Peyer's patch (tissue), 4 donors: Measurements from ENCODE around the gene VRK3.
"Not testable (repeated sequence)": the region's sequence is repeated elsewhere in the genome, so short reads cannot be mapped to it uniquely, and the experiment has no call there.

Source experiments
- POLR2A ChIP-seq, 2 donors: fragments of 450-650 bp; IDR thresholded peaks; one replicate each; pipeline ENCODE4 v1.5.1; 2017; ENCODE audit warnings: antibody characterized with exemption in 2 of 2, mild to moderate bottlenecking in 2 of 2, moderate library complexity in 2 of 2
- TF ChIP-seq, protein P1 (sequence below), 6 experiments: fragments of 450-650 bp in 4 of 6; fragments of 200-600 bp in 2 of 6; sonication (generic) in 1 of 6; IDR thresholded peaks; one replicate each; pipeline ENCODE4 v1.5.1; 2017 to 2019; ENCODE audit warnings: antibody characterized with exemption in 6 of 6, mild to moderate bottlenecking in 3 of 6, moderate library complexity in 1 of 6

DNA sequence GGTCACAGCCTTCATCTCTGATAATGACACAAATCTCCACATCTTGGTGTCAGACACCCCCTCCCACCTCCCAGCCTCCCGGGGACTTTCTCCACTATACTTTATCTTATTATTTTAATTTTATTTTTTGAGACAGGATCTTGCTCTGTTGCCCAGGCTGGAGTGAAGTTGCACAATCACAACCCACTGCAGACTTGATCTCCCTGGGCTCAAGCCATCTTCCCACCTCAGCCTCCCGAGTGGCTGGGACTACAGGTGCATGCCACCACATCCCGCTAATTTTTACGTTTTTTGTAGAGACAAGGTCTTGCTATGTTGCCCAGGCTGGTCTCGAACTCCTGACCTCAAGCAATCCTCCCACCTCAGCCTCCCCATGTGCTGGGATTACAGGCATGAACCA is 43.2 kb upstream of the VRK3 start:
- TF ChIP-seq POLR2A (IDR thresholded peaks at IDR 0.05) = not testable (repeated sequence)
- TF ChIP-seq, protein P1, sequence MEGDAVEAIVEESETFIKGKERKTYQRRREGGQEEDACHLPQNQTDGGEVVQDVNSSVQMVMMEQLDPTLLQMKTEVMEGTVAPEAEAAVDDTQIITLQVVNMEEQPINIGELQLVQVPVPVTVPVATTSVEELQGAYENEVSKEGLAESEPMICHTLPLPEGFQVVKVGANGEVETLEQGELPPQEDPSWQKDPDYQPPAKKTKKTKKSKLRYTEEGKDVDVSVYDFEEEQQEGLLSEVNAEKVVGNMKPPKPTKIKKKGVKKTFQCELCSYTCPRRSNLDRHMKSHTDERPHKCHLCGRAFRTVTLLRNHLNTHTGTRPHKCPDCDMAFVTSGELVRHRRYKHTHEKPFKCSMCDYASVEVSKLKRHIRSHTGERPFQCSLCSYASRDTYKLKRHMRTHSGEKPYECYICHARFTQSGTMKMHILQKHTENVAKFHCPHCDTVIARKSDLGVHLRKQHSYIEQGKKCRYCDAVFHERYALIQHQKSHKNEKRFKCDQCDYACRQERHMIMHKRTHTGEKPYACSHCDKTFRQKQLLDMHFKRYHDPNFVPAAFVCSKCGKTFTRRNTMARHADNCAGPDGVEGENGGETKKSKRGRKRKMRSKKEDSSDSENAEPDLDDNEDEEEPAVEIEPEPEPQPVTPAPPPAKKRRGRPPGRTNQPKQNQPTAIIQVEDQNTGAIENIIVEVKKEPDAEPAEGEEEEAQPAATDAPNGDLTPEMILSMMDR (IDR thresholded peaks at IDR 0.05) = not testable (repeated sequence)
